OCI-LY7 (cell line): ENCODE results near the gene VAT1. TPM values are rescaled to one million over a fixed set of nuclear protein-coding genes. Genes with fewer than 3 reads are reported as not detected.

Experiments used
- BruUV-seq: library from RNA; stranded (reverse); fragments of 400-500 nt; replicated peaks from 2 replicates; lab custom pipeline; 2021; lab: Mats Ljungman, UMichigan
- CTCF ChIA-PET: fragments of 300-600 bp; sonication (Branson Sonifier 250); formaldehyde crosslinking; loops from one replicate; lab custom pipeline; 2022; ENCODE audit warnings: antibody characterized with exemption; ENCODE audit not compliant: unreplicated experiment; lab: Charles Lee
- POLR2A ChIA-PET: fragments of 300-600 bp; sonication (Branson Sonifier 250); formaldehyde crosslinking; loops from one replicate; lab custom pipeline; 2022; ENCODE audit warnings: antibody characterized with exemption; lab: Charles Lee
- DNase-seq: peaks from one replicate; pipeline ENCODE4 v3.0.0-alpha.2; 2015; ENCODE audit warnings: low spot score
- H2AFZ ChIP-seq: fragments of 200-600 bp; sonication (generic), shearing (Covaris generic); 2 replicates; pipeline ENCODE4 v1.6.1; 2014; ENCODE audit warnings: mild to moderate bottlenecking, antibody characterized with exemption, low read length, moderate library complexity
- H3K27ac ChIP-seq: fragments of 200-600 bp; sonication (generic); 2 replicates; pipeline ENCODE4 v1.5.1; 2014; ENCODE audit warnings: mixed run types, low read depth, mild to moderate bottlenecking, moderate library complexity, low read length, inconsistent platforms; ENCODE audit not compliant: poor library complexity, severe bottlenecking
- H3K36me3 ChIP-seq: fragments of 200-600 bp; sonication (generic); 2 replicates; pipeline ENCODE4 v1.6.1; 2014; ENCODE audit warnings: mild to moderate bottlenecking, antibody characterized with exemption, low read length, moderate library complexity, mixed read lengths; ENCODE audit not compliant: insufficient read depth
- H3K4me1 ChIP-seq: fragments of 200-600 bp; sonication (generic); 2 replicates; pipeline ENCODE4 v1.5.1; 2014; ENCODE audit warnings: mild to moderate bottlenecking, low read length; ENCODE audit not compliant: insufficient read depth, poor library complexity, severe bottlenecking
- H3K4me2 ChIP-seq: fragments of 200-600 bp; sonication (generic); 2 replicates; pipeline ENCODE4 v1.6.1; 2014; ENCODE audit warnings: mild to moderate bottlenecking, low read length
- H3K4me3 ChIP-seq: fragments of 200-600 bp; sonication (generic); 2 replicates; pipeline ENCODE4 v1.5.1; 2014; ENCODE audit warnings: mild to moderate bottlenecking, low read depth, low read length; ENCODE audit not compliant: poor library complexity, severe bottlenecking
- H3K79me2 ChIP-seq: fragments of 200-600 bp; sonication (generic); 2 replicates; pipeline ENCODE4 v1.6.1; 2016; ENCODE audit warnings: low read depth, mild to moderate bottlenecking, low read length, moderate library complexity, mixed read lengths; ENCODE audit not compliant: insufficient read depth
- H3K9me2 ChIP-seq: fragments of 200-600 bp; sonication (generic); 2 replicates; pipeline ENCODE4 v1.6.1; 2016; ENCODE audit warnings: mild to moderate bottlenecking, low read length, mixed read lengths; ENCODE audit not compliant: insufficient read depth
- H3K9me3 ChIP-seq: fragments of 200-600 bp; sonication (generic); 2 replicates; pipeline ENCODE4 v1.6.1; 2014; ENCODE audit warnings: mild to moderate bottlenecking, mixed run types, low read length, mixed read lengths
- H4K20me1 ChIP-seq: fragments of 200-600 bp; sonication (generic); 2 replicates; pipeline ENCODE4 v1.6.1; 2014; ENCODE audit warnings: mild to moderate bottlenecking, antibody characterized with exemption, low read length, moderate library complexity, mixed read lengths; ENCODE audit not compliant: insufficient read depth
- EZH2phosphoT487 ChIP-seq: fragments of 200-600 bp; sonication (generic); IDR thresholded peaks from 2 replicates; pipeline ENCODE4 v1.6.1; 2018; ENCODE audit warnings: low read depth, borderline replicate concordance, mild to moderate bottlenecking, mixed run types, antibody characterized with exemption, low read length, moderate library complexity, mixed read lengths
- intact Hi-C: fragments of 100-400 bp; cut with micrococcal nuclease; formaldehyde crosslinking; loops from one replicate; pipeline ENCODE4 v1.10.0; 2022; ENCODE audit not compliant: unreplicated experiment
- total RNA-seq, 2 experiments: library from RNA; depleted of rRNA in 1 of 2; stranded (reverse); fragments of >200 nt in 1 of 2; shearing (Covaris generic) in 1 of 2; gene quantifications; 2 replicates each; pipeline ENCODE4 v1.2.3, GENCODE V29; 2014 to 2022
- TF ChIP-seq, protein P1 (sequence below): fragments of 200-600 bp; sonication (generic); conservative IDR thresholded peaks from 2 replicates; pipeline ENCODE4 v1.5.1; 2014; ENCODE audit warnings: mild to moderate bottlenecking, antibody characterized with exemption, low read length, moderate library complexity, mixed read lengths

VAT1 gene
- total RNA-seq, 2 experiments from 2014 or later = 26.2 to 51.3 TPM

DNA sequence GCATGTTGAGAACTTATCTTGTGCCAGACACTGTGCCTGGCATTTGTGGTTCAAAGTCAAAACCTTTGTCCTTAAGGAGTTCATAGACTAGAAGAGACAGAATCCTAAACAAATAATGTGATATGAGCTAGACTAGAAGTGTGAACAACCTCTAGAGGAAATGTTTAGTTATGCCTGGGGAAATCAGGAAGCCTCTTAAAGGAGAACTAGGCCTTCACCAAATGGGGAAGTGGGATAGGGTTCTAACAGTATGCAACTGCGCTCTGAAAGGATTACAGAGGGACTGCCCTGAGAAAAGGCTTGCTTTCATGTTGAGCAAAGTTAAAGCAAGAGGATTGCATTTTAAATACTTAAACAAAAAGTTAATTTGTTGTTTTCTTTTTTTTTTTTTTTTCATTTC lies 37.0 kb downstream of the VAT1 start:
- intact Hi-C loops = loop anchor here (1.0 kb wide), 2 partner anchors 13 to 21 kb away; partner anchors contain the start of genes AARSD1 and RPL27
- Histone ChIP-seq H3K79me2 (peaks cover 56% of the 10 kb centered on the region; the same call in 1 of the 2 replicates), H3K4me3 (peak overlapping the region; percentile 43), H3K9me3 (no peaks in the 10 kb centered on the region), H3K4me2 (peak overlapping the region; percentile 74), H3K27ac (peak overlapping the region; percentile 74), H3K4me1 (peaks cover 48% of the 10 kb centered on the region), H3K36me3 (peaks cover 53% of the 10 kb centered on the region), H4K20me1 (peaks cover 5% of the 10 kb centered on the region; the same call in 1 of the 2 replicates), H2AFZ (no peak overlapping the region), H3K9me2 (no peaks in the 10 kb centered on the region)
- no TSS peak for BruUV-seq
- ChIA-PET POLR2A (interaction anchor here (0.9 to 3.4 kb wide), 4 partner anchors 11 to 321 kb away, joined by 3 to 21 read pairs (median 6); partner anchors contain the start of gene RPL27), CTCF (interaction anchor here (1.4 kb wide), 1 partner anchor 13 kb away, joined by 4 read pairs; the partner anchor contains the start of gene RPL27)
- DNase-seq = peak; percentile 92
- TF ChIP-seq, protein P1, sequence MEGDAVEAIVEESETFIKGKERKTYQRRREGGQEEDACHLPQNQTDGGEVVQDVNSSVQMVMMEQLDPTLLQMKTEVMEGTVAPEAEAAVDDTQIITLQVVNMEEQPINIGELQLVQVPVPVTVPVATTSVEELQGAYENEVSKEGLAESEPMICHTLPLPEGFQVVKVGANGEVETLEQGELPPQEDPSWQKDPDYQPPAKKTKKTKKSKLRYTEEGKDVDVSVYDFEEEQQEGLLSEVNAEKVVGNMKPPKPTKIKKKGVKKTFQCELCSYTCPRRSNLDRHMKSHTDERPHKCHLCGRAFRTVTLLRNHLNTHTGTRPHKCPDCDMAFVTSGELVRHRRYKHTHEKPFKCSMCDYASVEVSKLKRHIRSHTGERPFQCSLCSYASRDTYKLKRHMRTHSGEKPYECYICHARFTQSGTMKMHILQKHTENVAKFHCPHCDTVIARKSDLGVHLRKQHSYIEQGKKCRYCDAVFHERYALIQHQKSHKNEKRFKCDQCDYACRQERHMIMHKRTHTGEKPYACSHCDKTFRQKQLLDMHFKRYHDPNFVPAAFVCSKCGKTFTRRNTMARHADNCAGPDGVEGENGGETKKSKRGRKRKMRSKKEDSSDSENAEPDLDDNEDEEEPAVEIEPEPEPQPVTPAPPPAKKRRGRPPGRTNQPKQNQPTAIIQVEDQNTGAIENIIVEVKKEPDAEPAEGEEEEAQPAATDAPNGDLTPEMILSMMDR = no peak; the same call in 1 of the 2 replicates
- no peak for TF ChIP-seq EZH2phosphoT487

DNA sequence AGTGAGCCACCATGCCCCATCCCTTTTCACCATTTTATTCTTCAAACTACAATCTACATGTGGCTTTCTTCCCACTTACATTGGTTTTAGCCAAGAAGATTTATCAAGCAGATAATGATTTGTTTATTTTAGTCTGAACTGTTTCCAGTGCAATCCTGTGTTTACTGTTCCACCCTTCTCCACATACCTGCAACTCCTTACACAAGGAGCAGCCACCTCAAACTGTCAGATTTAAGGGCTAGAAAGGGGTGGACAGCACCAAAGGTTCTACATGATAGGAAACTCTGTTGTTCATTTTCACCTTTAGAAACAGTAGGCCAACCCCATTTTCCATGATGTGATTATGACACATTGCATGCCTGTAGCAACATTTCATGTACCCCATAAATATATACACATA lies 39.9 kb downstream of the VAT1 start:
- H3K36me3 ChIP-seq = peaks cover 24% of the 10 kb centered on the region
- intact Hi-C loops = no loop called here
- POLR2A ChIA-PET = interaction anchor here (0.7 to 1.1 kb wide), 3 partner anchors 13 to 278 kb away, joined by 4 to 5 read pairs (median 5); no protein-coding TSS in a partner anchor
- no peak overlapping the region for H2AFZ ChIP-seq
- H3K4me1 ChIP-seq = peaks cover 47% of the 10 kb centered on the region
- DNase-seq = no peak
- no peaks in the 10 kb centered on the region for H3K9me3 ChIP-seq
- H3K79me2 ChIP-seq = peaks cover 54% of the 10 kb centered on the region; the same call in 1 of the 2 replicates
- CTCF ChIA-PET = no interaction called here
- H3K27ac ChIP-seq = peak overlapping the region; percentile 27
- no peaks in the 10 kb centered on the region for H3K9me2 ChIP-seq
- H4K20me1 ChIP-seq = peaks cover 5% of the 10 kb centered on the region; the same call in 1 of the 2 replicates
- H3K4me3 ChIP-seq = peak overlapping the region; percentile 78
- TF ChIP-seq, protein P1 = no peak
- TF ChIP-seq EZH2phosphoT487 = no peak
- TSS peak; percentile 46 for BruUV-seq
- peak overlapping the region; percentile 85 for H3K4me2 ChIP-seq
